ENCODE measurements around the gene ZNF236.

ZNF236 gene

DNA sequence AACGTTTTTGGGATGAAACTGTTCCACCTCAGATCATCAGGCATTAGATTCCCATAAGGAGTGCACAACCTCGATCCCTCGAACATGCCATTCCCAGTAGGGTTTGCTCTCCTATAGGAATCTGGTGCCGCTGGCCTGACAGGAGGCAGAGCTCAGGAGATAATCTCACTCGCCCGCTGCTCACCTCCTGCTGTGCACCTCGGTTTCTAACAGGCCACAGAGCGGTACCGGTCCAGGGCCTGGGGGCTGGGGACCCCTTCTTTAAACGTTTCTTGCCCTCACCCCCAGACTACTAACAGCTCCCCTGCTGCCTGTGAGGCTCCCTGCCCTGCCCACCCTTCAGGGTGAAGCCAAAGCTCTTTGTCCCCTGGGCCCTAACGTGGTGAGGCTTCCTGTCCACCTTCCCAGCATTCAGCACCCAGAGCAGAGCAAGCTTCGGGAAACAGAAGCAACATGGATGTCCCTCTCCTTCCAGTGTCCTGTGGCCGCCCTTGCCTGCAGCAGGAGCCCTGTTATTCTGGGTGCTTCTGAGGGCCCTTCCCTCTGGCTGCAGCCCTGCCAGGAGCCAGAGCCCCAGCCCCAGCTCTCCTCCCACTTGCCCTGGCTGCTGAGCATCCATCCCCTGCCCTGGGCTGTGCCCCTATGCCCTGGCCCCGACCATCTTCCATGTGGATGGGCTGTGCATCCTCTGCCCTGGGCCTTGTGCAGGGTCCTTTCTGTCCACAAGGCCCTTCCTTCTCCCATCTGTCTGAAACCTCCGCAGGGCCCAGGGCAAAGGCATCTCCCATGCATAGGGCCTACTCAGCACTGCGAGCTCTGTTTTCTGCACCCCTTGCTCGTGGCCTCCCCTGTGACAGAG, 170.1 kb downstream of the ZNF236 start:
- DNase-seq: no peak

GRCh38 chr18:76993085-76993382, 170.7 kb downstream of the ZNF236 start:
- DNase-seq: no peak

DNA sequence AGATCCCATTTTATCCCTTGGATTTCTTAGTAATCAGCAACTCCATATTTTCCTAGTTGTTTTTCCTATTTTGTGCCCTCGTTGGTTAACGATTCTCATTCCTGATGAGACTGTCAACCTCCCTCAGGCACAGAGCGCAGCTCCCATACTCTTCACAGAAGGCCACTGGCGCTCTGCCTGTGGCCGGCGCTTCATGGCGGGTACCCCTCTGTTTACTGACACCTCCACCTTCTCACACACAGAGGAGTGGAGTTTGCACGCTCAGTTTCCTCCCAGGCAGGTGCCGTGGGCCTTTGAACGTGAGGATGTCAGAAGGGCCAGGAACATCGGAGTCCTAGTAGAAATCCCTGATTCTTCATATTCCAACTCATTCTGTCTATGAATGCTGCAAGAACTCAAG, 171.2 kb downstream of the ZNF236 start:
- DNase-seq: no peak

- no peak for DNase-seq
Measured at GRCh38 chr18:76994086-76994654, 171.8 kb downstream of the ZNF236 start.

DNA sequence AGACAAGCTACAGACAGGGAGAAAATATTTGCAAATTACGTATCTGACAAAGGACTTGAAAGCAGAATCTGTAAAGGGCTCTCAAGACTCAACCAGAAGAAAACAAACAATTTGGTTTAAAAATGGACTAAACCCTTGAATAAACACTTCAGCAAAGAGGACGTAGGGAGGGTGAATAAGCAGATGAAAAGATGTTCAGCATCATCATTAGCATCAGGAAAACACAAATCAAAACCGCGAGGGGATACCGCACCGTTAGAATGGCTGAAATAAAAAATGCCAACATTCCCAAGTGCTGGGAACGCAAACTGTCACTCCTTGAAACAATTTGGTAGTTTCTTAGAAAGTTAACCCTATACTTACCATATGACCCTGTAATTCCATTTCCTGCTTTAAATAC, 173.5 kb downstream of the ZNF236 start:
- DNase-seq: no peak

DNA sequence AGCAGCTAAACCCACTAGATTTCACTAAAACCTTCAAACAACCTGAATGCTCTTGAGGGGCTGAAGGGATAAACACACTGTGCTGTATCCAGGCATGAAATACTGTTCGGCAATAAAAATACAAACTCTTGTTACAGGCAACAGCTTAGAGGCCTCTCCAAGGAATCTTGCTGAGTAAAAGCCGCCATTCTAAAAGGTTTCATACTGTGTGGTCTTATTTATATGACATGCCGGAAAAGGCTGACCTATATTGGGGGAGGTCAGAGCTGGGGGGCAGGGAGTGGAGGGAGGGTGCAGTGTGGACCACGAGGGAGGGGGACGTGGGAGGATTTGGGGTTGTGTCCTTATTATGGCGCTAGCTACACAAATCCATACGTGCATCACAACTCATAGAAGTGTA, 174.1 kb downstream of the ZNF236 start:
- no peak for DNase-seq

DNA sequence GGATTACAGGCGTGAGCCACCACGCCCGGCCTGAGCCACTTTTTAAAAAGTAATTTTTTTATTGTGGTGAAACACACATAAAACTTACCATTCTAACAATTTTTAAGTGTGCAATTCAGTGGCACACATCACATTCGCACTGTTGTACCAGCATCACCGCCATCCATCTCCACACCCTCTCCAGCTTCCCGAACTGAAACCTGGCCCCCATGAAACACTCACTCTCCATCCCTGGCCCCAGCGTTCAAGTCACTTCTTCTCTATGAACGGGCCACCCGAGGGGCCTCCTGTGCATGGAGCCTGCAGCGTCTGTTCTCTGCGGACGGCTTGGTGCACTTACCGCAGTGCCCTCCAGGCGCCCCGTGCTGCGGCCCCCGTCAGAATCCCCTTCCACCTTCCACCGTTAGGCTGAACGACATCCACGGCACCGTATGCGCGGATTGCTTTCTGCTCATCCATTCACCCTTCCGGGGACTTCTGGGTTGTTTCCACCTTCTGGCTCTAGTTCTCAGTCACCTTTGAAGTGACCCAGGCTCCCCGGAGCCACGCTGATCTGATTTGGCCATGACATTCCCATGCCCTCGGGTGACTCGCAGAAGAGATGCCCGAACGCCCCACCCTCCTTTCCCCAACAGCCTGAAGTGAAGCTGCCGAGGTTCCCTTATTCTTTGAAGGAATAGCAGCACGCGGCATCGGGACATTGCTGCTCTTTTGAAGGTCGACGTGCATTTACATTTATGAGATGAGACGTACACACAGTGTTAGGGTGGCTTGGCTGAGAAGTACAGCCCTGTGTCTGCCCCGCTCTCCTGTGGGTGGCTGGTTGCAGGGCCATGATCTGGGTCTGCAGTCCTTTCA, 175.8 kb downstream of the ZNF236 start:
- DNase-seq: no peak

DNA sequence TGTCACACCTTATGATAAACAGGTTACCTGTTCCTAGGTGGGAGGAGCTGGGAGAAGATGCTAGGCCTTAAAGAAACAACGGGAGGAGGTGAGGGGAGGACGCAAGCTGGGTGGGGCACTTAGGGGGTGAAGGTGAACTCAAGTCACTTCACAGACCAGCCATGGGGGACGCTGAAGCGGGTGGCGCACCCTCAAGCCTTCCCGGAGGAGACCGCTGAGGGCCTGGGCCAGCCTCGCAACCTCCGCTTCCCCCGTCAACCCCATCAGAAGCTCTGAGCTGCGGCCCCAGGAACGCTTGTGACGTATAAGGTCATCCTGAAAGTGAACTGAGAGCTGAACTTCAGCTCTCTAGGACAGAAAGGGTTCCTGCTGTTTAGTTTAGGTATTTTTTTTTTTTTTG, 176.7 kb downstream of the ZNF236 start:
- DNase-seq: no peak

DNA sequence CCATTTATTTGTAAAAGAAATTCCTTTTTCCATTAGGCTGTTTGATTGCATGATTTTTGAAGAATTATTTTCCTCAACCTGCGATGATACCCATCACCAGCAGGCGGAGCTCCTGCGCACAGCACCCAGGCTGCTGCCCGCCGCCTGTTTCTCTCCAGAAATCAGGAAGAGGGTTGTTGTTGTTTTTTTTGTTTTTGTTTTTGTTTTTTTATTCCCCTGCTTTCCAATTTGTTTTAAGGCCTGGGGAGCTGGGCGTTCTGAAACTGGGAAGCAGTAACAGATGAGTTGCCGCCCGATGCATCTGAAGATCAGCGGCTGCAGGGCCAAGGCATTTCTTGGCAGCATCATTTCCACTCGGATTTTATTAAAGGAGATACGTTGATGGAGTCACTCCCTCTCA, 178.2 kb downstream of the ZNF236 start:
- DNase-seq: peak; percentile 54

GRCh38 chr18:77001041-77001440, 178.7 kb downstream of the ZNF236 start:
- DNase-seq: no peak

GRCh38 chr18:77001979-77002378, 179.6 kb downstream of the ZNF236 start:
- DNase-seq: no peak

DNA sequence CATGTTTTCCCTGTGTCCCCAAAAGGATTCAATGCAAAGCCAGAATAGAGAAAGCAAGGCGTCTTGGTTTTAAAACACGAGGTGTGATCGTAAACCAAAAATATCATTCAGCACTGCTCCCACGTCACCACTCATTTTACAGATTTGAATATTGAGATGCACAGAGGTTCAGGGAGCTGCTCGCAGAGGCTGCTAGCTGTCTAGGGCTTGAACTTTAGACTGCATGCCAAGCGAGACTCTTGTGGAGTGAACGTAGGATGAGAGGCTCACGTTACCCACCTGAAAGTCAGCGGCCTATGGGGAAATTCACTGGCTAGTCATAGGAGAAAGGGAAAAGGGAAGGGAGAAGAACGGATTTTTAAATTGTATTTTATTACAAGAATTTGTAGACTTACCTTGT, 180.1 kb downstream of the ZNF236 start:
- no peak for DNase-seq

DNA sequence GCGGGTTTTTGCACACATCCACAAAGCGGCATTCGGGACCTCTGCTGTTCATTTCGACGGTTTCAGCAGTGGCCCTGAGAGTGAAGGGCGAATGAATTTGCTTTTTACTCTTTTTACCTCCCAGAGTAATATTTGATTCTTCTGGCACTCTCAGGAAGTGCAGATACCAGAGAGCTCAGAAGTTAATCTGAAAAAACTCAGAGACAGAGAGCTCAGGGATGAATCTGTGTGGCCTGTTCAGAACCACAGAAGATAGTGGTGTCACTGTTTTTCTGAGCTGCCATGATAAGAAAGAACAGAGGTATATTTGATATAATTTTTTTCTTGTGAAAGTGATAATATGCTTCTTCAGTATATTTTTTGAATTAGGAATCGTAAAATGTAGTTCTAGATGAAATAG, 181.0 kb downstream of the ZNF236 start:
- no peak for DNase-seq

DNA sequence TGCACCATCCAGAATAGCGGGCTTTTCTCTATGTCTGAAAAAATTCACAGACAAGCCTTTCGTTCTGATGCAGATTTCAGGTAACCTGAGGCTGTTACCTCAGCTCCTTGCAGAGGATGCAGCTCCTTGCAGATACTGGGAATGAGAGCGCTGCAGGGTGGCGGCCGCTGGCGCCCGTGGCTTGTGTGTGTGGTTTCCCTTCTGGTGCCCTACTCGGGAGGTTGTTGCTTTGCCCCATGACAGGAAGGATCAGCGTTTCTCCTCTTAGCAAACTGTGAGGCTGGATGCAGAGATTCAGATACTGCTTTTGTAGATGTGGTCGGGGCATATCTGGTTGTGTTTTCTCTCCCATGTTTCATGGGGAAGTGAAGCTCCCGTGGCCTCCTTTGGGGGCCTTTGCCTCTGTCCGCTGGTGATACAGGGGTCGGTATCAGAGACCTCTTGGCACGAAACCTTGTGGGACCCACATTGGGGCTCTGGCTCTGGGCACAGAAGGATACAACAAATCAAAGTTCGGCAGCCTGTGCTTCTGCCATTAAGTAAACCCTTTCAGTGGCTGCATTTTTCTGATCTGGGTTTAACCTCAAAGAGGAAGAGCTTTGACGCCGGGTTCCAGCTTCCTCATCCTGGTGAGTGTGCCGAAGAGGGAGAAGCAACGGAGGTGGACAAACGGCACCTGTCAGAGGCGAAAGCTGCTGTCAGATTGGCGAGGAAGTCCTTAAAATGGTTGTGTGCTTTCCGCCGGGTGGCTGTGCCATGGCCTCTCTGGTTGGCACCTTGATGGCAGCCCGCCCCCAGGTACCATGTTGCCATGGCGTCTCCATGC, 182.4 kb downstream of the ZNF236 start:
- DNase-seq: peak; percentile 62

GRCh38 chr18:77005651-77006195, 183.4 kb downstream of the ZNF236 start:
- DNase-seq: no peak

DNA sequence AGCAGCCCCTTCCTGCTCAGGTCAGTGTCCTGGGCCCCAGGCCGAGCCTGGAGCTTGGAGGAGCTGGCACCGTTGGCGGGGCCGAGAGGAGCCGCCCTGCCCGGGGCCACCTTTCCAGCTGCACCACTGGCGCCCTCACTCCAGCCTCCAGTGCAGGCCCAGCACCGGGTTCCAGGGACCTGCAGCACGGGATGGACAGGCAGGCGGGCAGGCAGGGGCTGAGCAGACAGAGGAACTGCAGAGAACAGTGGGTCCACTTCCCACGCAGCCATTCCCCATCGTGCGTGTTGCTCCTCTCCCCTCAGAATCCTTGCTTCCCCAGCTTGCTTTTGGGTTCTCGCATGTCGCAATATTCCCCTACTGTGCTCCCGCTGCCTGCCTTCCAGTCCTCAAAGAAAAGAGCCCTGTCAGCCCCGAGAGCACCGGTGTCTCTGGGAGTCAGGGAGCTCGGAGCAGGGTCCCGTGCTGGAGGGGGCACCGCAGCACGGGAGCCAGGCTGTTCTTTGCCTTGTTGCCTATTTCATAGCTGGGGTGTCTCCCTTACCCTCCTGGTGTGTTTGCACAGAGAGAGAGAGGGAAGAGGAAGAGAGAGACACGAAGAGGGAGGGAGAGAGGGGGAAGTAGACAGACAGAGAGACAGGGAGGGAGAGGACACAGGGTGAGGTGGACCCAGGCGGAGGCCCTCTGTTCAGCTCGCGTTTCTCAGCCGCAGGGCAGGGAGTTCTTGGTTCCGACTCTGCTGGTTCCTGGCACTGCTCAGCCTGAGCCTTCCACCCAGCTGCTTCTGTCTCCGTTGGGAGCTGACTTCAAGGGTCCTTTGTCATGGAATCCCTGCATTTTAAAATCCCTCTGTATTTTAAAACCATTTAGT, 184.2 kb downstream of the ZNF236 start:
- DNase-seq: peak; percentile 43

- DNase-seq: no peak
Measured at GRCh38 chr18:77007251-77007650, 184.9 kb downstream of the ZNF236 start.

- DNase-seq: no peak
Measured at GRCh38 chr18:77008006-77008405, 185.6 kb downstream of the ZNF236 start.

GRCh38 chr18:77008576-77009315, 186.4 kb downstream of the ZNF236 start:
- no peak for DNase-seq

- DNase-seq: no peak
Measured at GRCh38 chr18:77009675-77010074, 187.3 kb downstream of the ZNF236 start.

GRCh38 chr18:77012120-77012519, 189.8 kb downstream of the ZNF236 start:
- DNase-seq: no peak

All from inflammatory macrophage treated with lipopolysaccharide for 4 hours (primary cell).